ENCODE results near the gene TSPAN9. TPM values are rescaled to one million over a fixed set of nuclear protein-coding genes. Genes with fewer than 3 reads are reported as not detected.

TSPAN9 gene
- total and polyA plus RNA-seq, 4 donors = 23.0 to 72.3 (median 33.9) TPM

DNA sequence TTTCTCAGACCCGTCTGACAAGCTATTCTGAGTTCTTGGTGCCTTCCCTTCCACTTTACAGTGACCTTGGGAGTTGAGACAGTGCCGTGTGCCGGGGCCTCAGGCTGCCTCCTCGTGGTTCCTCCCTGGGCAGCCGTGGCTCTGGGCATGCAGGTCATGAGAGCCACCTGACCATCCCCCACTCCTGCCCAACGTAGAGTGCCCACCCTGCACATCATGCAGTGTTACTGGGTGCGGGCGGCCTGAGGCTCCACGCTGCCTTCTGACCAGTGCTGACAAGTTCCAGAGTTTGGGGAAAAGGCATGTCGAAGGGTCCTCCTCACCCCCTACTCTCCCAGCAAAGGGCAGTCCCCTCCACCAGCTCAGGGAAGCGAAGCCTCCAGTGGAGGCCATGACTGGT, 190.5 kb downstream of the TSPAN9 start:
- TF ChIP-seq, protein P1, sequence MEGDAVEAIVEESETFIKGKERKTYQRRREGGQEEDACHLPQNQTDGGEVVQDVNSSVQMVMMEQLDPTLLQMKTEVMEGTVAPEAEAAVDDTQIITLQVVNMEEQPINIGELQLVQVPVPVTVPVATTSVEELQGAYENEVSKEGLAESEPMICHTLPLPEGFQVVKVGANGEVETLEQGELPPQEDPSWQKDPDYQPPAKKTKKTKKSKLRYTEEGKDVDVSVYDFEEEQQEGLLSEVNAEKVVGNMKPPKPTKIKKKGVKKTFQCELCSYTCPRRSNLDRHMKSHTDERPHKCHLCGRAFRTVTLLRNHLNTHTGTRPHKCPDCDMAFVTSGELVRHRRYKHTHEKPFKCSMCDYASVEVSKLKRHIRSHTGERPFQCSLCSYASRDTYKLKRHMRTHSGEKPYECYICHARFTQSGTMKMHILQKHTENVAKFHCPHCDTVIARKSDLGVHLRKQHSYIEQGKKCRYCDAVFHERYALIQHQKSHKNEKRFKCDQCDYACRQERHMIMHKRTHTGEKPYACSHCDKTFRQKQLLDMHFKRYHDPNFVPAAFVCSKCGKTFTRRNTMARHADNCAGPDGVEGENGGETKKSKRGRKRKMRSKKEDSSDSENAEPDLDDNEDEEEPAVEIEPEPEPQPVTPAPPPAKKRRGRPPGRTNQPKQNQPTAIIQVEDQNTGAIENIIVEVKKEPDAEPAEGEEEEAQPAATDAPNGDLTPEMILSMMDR (IDR thresholded peaks at IDR 0.05; ENCODE audit: control extremely low read depth, extremely low read depth) = no peak
- Histone ChIP-seq H3K9me3 (ENCODE audit: control insufficient read depth in 4 of 4, insufficient read depth in 3 of 4, low read length in 3 of 4) (no peaks in the 10 kb centered on the region), H3K4me3 (no peak overlapping the region), H3K27ac (ENCODE audit: low read depth in 1 of 2, low read length in 1 of 2) (no peak overlapping the region), H3K36me3 (ENCODE audit: control insufficient read depth in 4 of 4, insufficient read depth in 4 of 4, low read length in 4 of 4) (peaks cover 0 to 8% (median 3%) of the 10 kb centered on the region in 4 donors), H3K9ac (ENCODE audit: insufficient read depth in 1 of 2, low read length in 2 of 2) (no peak overlapping the region), H3K4me1 (ENCODE audit: control insufficient read depth in 5 of 5, insufficient read depth in 5 of 5, low read length in 5 of 5) (peaks cover 0 to 15% (median 4%) of the 10 kb centered on the region in 5 donors), H3K27me3 (ENCODE audit: control insufficient read depth in 3 of 3, insufficient read depth in 3 of 3, low read length in 2 of 3) (no peaks in the 10 kb centered on the region)
- WGBS, 2 donors = 63 to 76% methylated on average over 11 of the region's 11 CpGs
- no peak for ATAC-seq (ENCODE audit: insufficient read depth, low FRiP score)
- no peak for DNase-seq

DNA sequence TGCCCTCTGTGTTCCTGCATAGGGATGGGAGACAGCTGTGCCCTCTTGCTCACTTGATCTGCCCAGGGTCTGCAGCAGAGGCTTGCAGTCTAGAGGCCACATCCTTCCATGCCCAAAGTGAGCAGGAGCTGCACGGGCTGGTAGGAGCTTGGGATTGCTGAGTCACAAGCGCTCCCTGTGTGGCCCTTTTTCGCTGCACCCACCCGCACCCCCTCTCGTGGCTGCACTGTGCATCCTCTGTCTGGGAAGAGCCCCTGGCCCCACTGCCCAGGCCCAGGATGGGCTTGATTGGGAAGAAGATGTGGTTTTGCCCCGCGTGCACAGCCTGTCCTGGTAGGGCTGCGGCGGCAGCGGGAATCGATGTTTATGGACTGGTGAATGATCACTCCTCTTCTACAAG, 192.4 kb downstream of the TSPAN9 start:
- WGBS, 2 donors = 72 to 86% methylated on average over 11 of the region's 11 CpGs
- peaks cover 0 to 5% (median 2%) of the 10 kb centered on the region in 5 donors for H3K4me1 ChIP-seq (ENCODE audit: control insufficient read depth in 5 of 5, insufficient read depth in 5 of 5, low read length in 5 of 5)
- no peak overlapping the region for H3K9ac ChIP-seq (ENCODE audit: insufficient read depth in 1 of 2, low read length in 2 of 2)
- no peak overlapping the region for H3K27ac ChIP-seq (ENCODE audit: low read depth in 1 of 2, low read length in 1 of 2)
- DNase-seq (no peak), ATAC-seq (ENCODE audit: insufficient read depth, low FRiP score) (no peak)
- H3K36me3 ChIP-seq (ENCODE audit: control insufficient read depth in 4 of 4, insufficient read depth in 4 of 4, low read length in 4 of 4) = peaks cover 0 to 8% (median 3%) of the 10 kb centered on the region in 4 donors
- no peaks in the 10 kb centered on the region for H3K27me3 ChIP-seq (ENCODE audit: control insufficient read depth in 3 of 3, insufficient read depth in 3 of 3, low read length in 2 of 3)
- H3K4me3 ChIP-seq = no peak overlapping the region
- TF ChIP-seq, protein P1 (IDR thresholded peaks at IDR 0.05; ENCODE audit: control extremely low read depth, extremely low read depth) = no peak
- no peaks in the 10 kb centered on the region for H3K9me3 ChIP-seq (ENCODE audit: control insufficient read depth in 4 of 4, insufficient read depth in 3 of 4, low read length in 3 of 4)

DNA sequence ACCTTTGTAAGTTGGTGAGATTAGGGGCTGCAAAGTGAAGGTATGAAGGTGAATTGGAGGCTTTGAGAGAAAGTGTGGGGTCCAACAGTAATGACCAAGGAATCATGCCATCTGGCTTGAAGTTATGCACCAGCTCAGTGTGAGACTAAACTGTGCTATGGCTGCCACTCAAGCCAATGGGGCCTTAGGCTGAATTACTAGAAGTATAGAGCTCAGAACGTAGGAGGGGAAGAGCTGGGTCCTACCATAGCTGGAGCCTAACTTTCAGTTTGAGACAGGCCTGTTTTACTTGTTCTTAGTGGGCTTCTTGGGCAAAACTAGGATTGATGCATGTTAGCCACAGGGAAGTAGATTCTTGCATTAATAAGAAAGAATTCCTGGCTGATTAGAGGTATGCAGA, 194.0 kb downstream of the TSPAN9 start:
- H3K27me3 ChIP-seq (ENCODE audit: control insufficient read depth in 3 of 3, insufficient read depth in 3 of 3, low read length in 2 of 3) = no peaks in the 10 kb centered on the region
- TF ChIP-seq, protein P1 (IDR thresholded peaks at IDR 0.05; ENCODE audit: control extremely low read depth, extremely low read depth) = no peak

DNA sequence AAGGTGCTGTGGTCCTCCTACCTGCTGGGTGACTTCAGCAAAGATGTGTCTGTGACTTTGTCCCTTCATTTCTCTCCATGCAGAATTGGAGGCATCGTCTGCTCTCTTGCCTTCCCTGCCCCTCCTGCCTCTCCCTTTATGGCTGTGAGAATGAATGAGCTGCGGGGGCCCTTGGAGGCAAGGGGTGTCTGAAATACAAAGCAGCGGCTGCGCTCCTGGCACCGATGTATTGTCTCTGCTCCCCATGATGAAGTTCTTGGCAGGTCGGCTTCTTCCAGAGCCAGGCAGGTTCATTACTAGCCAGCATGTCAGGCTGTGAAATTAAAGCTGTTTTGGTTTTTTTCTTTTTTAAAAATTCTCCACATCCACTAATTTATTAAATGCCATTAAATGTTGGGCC, 194.5 kb downstream of the TSPAN9 start:
- H3K9me3 ChIP-seq (ENCODE audit: control insufficient read depth in 4 of 4, insufficient read depth in 3 of 4, low read length in 3 of 4) = no peaks in the 10 kb centered on the region
- no peak overlapping the region for H3K4me3 ChIP-seq

More for the DNA sequence above, 194.0 kb downstream of the TSPAN9 start:
- H3K27ac ChIP-seq (ENCODE audit: low read depth in 1 of 2, low read length in 1 of 2) = no peak overlapping the region
- DNase-seq (no peak), ATAC-seq (ENCODE audit: insufficient read depth, low FRiP score) (no peak)
- H3K4me1 ChIP-seq (ENCODE audit: control insufficient read depth in 5 of 5, insufficient read depth in 5 of 5, low read length in 5 of 5) = peaks cover 0 to 4% (median 0%) of the 10 kb centered on the region in 5 donors
- H3K36me3 ChIP-seq (ENCODE audit: control insufficient read depth in 4 of 4, insufficient read depth in 4 of 4, low read length in 4 of 4) = peaks cover 0 to 4% (median 3%) of the 10 kb centered on the region in 4 donors
- WGBS, 2 donors = 78 to 88% methylated on average over 1 of the region's 1 CpG
- H3K9me3 ChIP-seq (ENCODE audit: control insufficient read depth in 4 of 4, insufficient read depth in 3 of 4, low read length in 3 of 4) = no peaks in the 10 kb centered on the region
- no peak overlapping the region for H3K4me3 ChIP-seq
- no peak overlapping the region for H3K9ac ChIP-seq (ENCODE audit: insufficient read depth in 1 of 2, low read length in 2 of 2)

More for the DNA sequence above, 194.5 kb downstream of the TSPAN9 start:
- TF ChIP-seq, protein P1 (IDR thresholded peaks at IDR 0.05; ENCODE audit: control extremely low read depth, extremely low read depth) = no peak
- WGBS, 2 donors = 80 to 85% methylated on average over 6 of the region's 6 CpGs
- Histone ChIP-seq H3K36me3 (ENCODE audit: control insufficient read depth in 4 of 4, insufficient read depth in 4 of 4, low read length in 4 of 4) (peaks cover 0 to 4% (median 3%) of the 10 kb centered on the region in 4 donors), H3K27me3 (ENCODE audit: control insufficient read depth in 3 of 3, insufficient read depth in 3 of 3, low read length in 2 of 3) (no peaks in the 10 kb centered on the region), H3K9ac (ENCODE audit: insufficient read depth in 1 of 2, low read length in 2 of 2) (no peak overlapping the region), H3K27ac (ENCODE audit: low read depth in 1 of 2, low read length in 1 of 2) (no peak overlapping the region), H3K4me1 (ENCODE audit: control insufficient read depth in 5 of 5, insufficient read depth in 5 of 5, low read length in 5 of 5) (peaks cover 0 to 4% (median 0%) of the 10 kb centered on the region in 5 donors)
- DNase-seq (no peak), ATAC-seq (ENCODE audit: insufficient read depth, low FRiP score) (no peak)
